Neural cell (in vitro differentiated cells): Measurements from ENCODE around the gene WNT7B. TPM values are rescaled to one million over a fixed set of nuclear protein-coding genes. Genes with fewer than 3 reads are reported as not detected.

Source experiments
- H2AFZ ChIP-seq: fragments of 200-600, 300-800 bp; sonication (generic), shearing (Covaris generic); 2 replicates; pipeline ENCODE4 v1.6.0; 2014; ENCODE audit warnings: low read depth, mild to moderate bottlenecking, antibody characterized with exemption, low read length, moderate library complexity
- H3F3A ChIP-seq: fragments of 200-600 bp; shearing (Covaris generic); 2 replicates; pipeline ENCODE4 v1.6.1; 2016; ENCODE audit warnings: mild to moderate bottlenecking, moderate library complexity, mixed read lengths, antibody characterized with exemption, low read length; ENCODE audit not compliant: insufficient read depth, poor library complexity, severe bottlenecking
- H3K27ac ChIP-seq: fragments of 200-600, 300-800 bp; sonication (generic), shearing (Covaris generic); 2 replicates; pipeline ENCODE4 v1.5.1; 2014; ENCODE audit warnings: mild to moderate bottlenecking, low read length, moderate library complexity
- H3K27me3 ChIP-seq: fragments of 300-800, 200-600 bp; sonication (generic), shearing (Covaris generic); 2 replicates; pipeline ENCODE4 v1.6.0; 2014; ENCODE audit warnings: mild to moderate bottlenecking, low read depth, low read length, moderate library complexity; ENCODE audit not compliant: insufficient read depth
- H3K36me3 ChIP-seq: fragments of 300-800, 200-600 bp; sonication (generic), shearing (Covaris generic); 2 replicates; pipeline ENCODE4 v1.5.1; 2014; ENCODE audit warnings: mild to moderate bottlenecking, antibody characterized with exemption, low read length, moderate library complexity; ENCODE audit not compliant: insufficient read depth
- H3K4me2 ChIP-seq: fragments of 300-800, 200-600 bp; sonication (generic), shearing (Covaris generic); 2 replicates; pipeline ENCODE4 v1.6.0; 2014; ENCODE audit warnings: mild to moderate bottlenecking, low read length
- H3K4me3 ChIP-seq: fragments of 300-800, 200-600 bp; sonication (generic), shearing (Covaris generic); 2 replicates; pipeline ENCODE4 v1.5.1; 2014; ENCODE audit warnings: mild to moderate bottlenecking, low read length, moderate library complexity
- H3K79me2 ChIP-seq: fragments of 200-600 bp; shearing (Covaris generic); replicated peaks from 2 replicates; pipeline ENCODE4 v1.6.0; 2014; ENCODE audit warnings: mild to moderate bottlenecking, low read length, moderate library complexity; ENCODE audit not compliant: insufficient read depth
- H3K9ac ChIP-seq: fragments of 300-800, 200-600 bp; sonication (generic), shearing (Covaris generic); 2 replicates; pipeline ENCODE4 v1.6.1; 2016; ENCODE audit warnings: mild to moderate bottlenecking, low read length, mixed read lengths
- H3K9me2 ChIP-seq: fragments of 200-600 bp; shearing (Covaris generic); 2 replicates; pipeline ENCODE4 v1.6.1; 2016; ENCODE audit warnings: mild to moderate bottlenecking, low read length, mixed read lengths; ENCODE audit not compliant: insufficient read depth
- H3K9me3 ChIP-seq: fragments of 200-600, 300-800 bp; sonication (generic), shearing (Covaris generic); 2 replicates; pipeline ENCODE4 v1.6.1; 2016; ENCODE audit warnings: mild to moderate bottlenecking, mixed run types, low read length, moderate library complexity, mixed read lengths
- H4K20me1 ChIP-seq: fragments of 200-600 bp; shearing (Covaris generic); 2 replicates; pipeline ENCODE4 v1.6.1; 2016; ENCODE audit warnings: mild to moderate bottlenecking, mixed run types; ENCODE audit not compliant: insufficient read depth
- CTCF ChIP-seq: fragments of 450-650 bp; IDR thresholded peaks from 2 replicates; pipeline ENCODE4 v1.5.1; 2014; ENCODE audit warnings: antibody characterized with exemption, mild to moderate bottlenecking, moderate library complexity; ENCODE audit not compliant: poor library complexity, severe bottlenecking
- EP300 ChIP-seq: fragments of 450-650 bp; conservative IDR thresholded peaks from 2 replicates; pipeline ENCODE4 v1.6.1; 2014; ENCODE audit warnings: antibody characterized with exemption, mild to moderate bottlenecking, moderate library complexity; ENCODE audit not compliant: poor library complexity, severe bottlenecking
- EZH2 ChIP-seq: fragments of 200-600, 300-800 bp; shearing (Covaris generic), sonication (generic); IDR thresholded peaks from 2 replicates; pipeline ENCODE4 v1.6.1; 2014; ENCODE audit warnings: antibody characterized with exemption, low read length, borderline replicate concordance, mild to moderate bottlenecking; ENCODE audit not compliant: insufficient read depth, poor library complexity, severe bottlenecking
- MXI1 ChIP-seq: fragments of 450-650 bp; conservative IDR thresholded peaks from 2 replicates; pipeline ENCODE4 v1.6.1; 2014; ENCODE audit warnings: antibody characterized with exemption, mild to moderate bottlenecking; ENCODE audit not compliant: poor library complexity, severe bottlenecking
- POLR2AphosphoS5 ChIP-seq: IDR thresholded peaks from 2 replicates; pipeline ENCODE4 v1.6.1; 2012
- RAD21 ChIP-seq: fragments of 450-650 bp; conservative IDR thresholded peaks from 2 replicates; pipeline ENCODE4 v1.6.1; 2014; ENCODE audit warnings: antibody characterized with exemption, mild to moderate bottlenecking, moderate library complexity
- SMC3 ChIP-seq: fragments of 450-650 bp; conservative IDR thresholded peaks from 2 replicates; pipeline ENCODE4 v1.6.1; 2014; ENCODE audit warnings: antibody characterized with exemption, mild to moderate bottlenecking, moderate library complexity; ENCODE audit not compliant: poor library complexity
- TAF1 ChIP-seq: IDR thresholded peaks from 2 replicates; pipeline ENCODE4 v1.6.1; 2012; ENCODE audit warnings: low read depth
- polyA plus RNA-seq: library from polyadenylated mRNA; depleted of rRNA; stranded (reverse); fragments of >200 nt; gene quantifications from 2 replicates; pipeline ENCODE4 v1.2.3, GENCODE V29; 2014
- TF ChIP-seq, protein P1 (sequence below): IDR thresholded peaks from 2 replicates; pipeline ENCODE4 v1.6.1; 2012; ENCODE audit warnings: borderline replicate concordance

Gene WNT7B
- polyA plus RNA-seq, 1 donor from 2014 or later = 0.16 TPM

GRCh38 chr22:45905924-45906865 is 70.8 kb downstream of the WNT7B start:
- Histone ChIP-seq H2AFZ (no peak overlapping the region), H3K36me3 (no peaks in the 10 kb centered on the region), H3F3A (no peaks in the 10 kb centered on the region), H4K20me1 (no peaks in the 10 kb centered on the region), H3K4me2 (no peak overlapping the region), H3K9ac (no peak overlapping the region), H3K79me2 (no peaks in the 10 kb centered on the region), H3K27ac (no peak overlapping the region), H3K9me3 (no peaks in the 10 kb centered on the region), H3K27me3 (no peaks in the 10 kb centered on the region), H3K4me3 (no peak overlapping the region), H3K9me2 (no peaks in the 10 kb centered on the region)
- no peak for TF ChIP-seq EP300
- TF ChIP-seq, protein P1, sequence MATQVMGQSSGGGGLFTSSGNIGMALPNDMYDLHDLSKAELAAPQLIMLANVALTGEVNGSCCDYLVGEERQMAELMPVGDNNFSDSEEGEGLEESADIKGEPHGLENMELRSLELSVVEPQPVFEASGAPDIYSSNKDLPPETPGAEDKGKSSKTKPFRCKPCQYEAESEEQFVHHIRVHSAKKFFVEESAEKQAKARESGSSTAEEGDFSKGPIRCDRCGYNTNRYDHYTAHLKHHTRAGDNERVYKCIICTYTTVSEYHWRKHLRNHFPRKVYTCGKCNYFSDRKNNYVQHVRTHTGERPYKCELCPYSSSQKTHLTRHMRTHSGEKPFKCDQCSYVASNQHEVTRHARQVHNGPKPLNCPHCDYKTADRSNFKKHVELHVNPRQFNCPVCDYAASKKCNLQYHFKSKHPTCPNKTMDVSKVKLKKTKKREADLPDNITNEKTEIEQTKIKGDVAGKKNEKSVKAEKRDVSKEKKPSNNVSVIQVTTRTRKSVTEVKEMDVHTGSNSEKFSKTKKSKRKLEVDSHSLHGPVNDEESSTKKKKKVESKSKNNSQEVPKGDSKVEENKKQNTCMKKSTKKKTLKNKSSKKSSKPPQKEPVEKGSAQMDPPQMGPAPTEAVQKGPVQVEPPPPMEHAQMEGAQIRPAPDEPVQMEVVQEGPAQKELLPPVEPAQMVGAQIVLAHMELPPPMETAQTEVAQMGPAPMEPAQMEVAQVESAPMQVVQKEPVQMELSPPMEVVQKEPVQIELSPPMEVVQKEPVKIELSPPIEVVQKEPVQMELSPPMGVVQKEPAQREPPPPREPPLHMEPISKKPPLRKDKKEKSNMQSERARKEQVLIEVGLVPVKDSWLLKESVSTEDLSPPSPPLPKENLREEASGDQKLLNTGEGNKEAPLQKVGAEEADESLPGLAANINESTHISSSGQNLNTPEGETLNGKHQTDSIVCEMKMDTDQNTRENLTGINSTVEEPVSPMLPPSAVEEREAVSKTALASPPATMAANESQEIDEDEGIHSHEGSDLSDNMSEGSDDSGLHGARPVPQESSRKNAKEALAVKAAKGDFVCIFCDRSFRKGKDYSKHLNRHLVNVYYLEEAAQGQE = no peak
- TF ChIP-seq RAD21 = no peak
- no peak for TF ChIP-seq EZH2
- no peak for TF ChIP-seq CTCF
- no peak for TF ChIP-seq MXI1
- no peak for TF ChIP-seq TAF1
- no peak for TF ChIP-seq POLR2AphosphoS5
- no peak for TF ChIP-seq SMC3

DNA sequence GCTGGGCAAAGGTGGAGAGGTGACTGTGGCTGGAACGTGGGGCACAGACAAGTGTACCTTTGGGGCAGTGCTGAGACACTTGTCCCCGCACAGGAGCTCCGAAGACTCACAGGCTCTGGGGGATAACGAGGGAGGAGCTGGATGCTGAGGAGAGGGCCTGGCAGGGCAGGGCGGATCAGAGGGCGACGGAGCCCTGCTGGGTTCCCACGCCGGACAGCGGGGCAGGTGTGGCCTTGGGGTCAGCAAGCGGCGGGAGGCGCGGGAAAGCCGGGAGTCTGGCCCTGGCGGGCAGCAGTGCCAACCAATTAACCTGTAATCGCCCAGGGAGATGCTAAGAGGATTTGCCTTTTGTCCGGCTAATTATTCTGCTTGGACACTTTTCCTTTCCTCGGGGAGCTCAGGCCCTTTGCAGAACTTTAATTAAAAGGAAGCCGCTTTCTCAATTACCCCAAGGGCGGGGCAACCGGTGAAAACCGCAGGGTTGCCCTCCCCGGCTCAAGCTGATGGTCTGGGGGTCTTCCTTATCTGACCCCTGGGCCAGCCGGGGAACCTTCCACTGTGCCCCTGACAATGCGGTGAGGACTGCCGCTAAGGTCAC is 71.5 kb downstream of the WNT7B start:
- H3K79me2 ChIP-seq = no peaks in the 10 kb centered on the region
- H3F3A ChIP-seq = no peaks in the 10 kb centered on the region
- no peak overlapping the region for H2AFZ ChIP-seq
- H3K36me3 ChIP-seq = no peaks in the 10 kb centered on the region
- H3K9ac ChIP-seq = no peak overlapping the region
- H4K20me1 ChIP-seq = no peaks in the 10 kb centered on the region
- no peak overlapping the region for H3K4me3 ChIP-seq
- H3K27ac ChIP-seq = no peak overlapping the region
- H3K9me3 ChIP-seq = no peaks in the 10 kb centered on the region
- no peaks in the 10 kb centered on the region for H3K9me2 ChIP-seq
- H3K27me3 ChIP-seq = no peaks in the 10 kb centered on the region
- H3K4me2 ChIP-seq = no peak overlapping the region
- TF ChIP-seq TAF1 (no peak), RAD21 (no peak), POLR2AphosphoS5 (no peak), EZH2 (no peak), CTCF (no peak), EP300 (no peak), MXI1 (no peak), SMC3 (no peak)
- TF ChIP-seq, protein P1 = no peak
